NCI-H2171 treated with DMSO at 0.1 percent for 48 hours (cell line): ENCODE measurements around the gene ZBTB7C.
A peak's percentile ranks its signal among the peaks of the same experiment; 100 is the strongest.

ENCODE experiments used
- DNase-seq: peaks from one replicate; lab custom pipeline; 2025; lab: John Stamatoyannopoulos, UW

ZBTB7C gene

DNA sequence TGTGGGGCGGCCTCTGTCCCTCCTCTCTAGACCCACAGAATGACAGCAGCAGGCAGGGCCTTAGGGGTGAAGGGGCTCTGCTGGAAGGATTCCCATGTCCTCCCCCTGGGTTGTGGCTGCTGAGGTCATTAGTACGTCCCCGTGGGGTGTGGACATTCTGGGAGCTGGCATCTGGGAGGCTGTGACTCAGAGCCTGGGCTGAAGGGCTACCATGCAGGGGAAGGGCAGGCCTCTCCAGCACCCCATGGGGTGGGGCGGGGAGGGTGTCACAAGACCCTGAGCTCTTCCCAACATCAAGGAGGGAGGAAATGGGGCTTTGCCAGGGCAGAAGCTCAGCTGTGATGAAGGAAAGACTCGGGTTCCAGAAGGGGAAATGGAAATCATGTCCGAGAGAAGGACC is 373.0 kb downstream of the ZBTB7C start:
- DNase-seq = no peak

DNA sequence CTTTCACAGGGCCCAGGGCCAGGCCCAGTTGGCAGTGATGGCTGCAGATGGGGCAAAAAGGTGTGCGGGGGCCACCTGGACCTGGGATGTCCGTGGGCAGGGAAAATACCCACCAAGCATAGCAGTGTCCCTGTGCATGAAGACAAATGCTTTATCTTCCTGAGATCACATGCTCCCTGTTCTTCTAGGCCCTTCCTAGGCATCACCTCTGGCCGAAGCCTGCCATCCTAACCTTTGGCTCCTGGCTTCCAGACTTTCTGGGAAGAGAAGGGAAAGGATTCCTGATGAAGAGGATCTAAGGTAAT is 373.7 kb downstream of the ZBTB7C start:
- no peak for DNase-seq

DNA sequence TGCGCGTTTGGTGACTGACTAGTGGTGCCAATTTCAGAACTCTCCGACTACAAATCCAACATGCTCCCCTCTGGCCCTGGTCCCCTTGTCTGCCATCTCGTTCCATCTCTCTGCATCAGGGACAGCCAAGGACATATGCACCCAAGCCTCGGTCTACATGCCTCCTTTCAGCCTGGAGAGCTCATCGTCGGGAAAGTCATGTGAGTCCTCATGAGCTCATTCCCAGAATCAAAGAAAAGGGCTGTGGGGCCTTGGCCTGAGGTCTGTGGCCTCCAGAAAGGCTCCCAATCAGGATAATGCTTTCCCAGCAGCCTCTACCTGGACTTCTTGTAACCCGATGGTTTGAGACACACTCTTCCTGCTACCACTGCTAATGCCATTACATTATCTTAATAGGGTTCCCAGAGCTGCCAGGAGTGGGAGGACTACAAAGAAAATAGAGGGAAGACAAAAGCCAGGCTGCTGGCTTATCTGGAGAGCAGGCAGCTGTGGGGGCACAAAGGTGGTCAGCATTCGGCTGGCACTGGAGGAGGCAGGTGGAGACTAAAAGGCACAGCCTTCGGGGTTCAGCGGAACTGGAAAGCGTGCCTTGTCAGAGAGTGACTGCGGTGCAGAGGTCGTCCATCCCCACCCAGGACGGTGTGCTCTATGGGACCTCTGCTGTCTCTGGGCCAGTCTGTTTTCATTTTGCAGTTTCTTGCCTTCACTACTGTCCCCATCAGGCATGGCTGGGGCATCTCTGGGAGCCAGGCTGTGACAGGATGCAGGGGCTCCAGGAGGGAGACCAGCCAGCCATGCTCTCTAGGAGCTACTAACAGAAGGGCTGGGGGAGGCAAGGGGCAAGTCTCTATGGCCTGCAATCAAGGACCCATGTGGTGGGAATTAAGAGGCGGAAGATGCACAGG is 374.3 kb downstream of the ZBTB7C start:
- DNase-seq = no peak

DNA sequence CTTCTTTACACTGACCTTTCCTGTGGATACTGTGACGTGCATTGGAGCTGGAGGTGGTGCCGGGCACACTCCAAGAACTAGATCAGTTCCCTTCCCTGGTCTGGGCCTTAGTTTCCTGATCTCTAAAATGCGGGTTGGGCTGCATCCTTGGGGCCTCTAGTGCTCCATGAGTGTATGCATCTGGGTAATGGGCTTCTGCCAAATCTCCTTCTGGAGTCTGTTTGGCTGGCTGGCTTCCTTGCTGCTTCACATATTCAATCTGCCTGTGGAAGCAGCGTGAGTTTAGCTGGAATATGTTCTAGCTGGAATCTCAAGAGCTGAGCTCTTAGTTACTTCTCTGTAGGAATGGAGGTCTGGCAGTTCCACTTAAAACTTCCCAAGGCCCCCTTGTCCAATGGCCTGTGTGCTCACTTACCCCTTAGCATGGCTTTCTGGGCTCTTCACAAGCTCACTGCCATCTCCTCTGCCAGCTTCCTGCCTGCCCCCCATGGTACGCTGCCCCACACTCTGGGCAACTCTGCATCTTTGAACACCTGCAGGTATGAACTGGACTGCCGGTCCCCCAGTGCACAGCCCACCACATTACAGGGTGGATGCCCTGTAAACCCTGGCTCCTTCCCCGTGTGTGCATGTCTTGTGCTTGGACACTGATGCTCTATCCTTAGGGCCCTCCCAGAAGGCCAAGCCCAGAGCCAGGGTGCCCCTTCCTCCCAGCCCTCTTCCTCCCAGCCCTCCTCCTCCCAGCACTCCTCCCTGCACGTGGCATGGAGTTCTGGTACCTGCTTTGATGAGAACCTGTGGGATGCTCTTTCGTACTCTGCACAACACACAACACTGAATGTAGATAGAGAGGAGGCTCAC is 375.2 kb downstream of the ZBTB7C start:
- DNase-seq = no peak

DNA sequence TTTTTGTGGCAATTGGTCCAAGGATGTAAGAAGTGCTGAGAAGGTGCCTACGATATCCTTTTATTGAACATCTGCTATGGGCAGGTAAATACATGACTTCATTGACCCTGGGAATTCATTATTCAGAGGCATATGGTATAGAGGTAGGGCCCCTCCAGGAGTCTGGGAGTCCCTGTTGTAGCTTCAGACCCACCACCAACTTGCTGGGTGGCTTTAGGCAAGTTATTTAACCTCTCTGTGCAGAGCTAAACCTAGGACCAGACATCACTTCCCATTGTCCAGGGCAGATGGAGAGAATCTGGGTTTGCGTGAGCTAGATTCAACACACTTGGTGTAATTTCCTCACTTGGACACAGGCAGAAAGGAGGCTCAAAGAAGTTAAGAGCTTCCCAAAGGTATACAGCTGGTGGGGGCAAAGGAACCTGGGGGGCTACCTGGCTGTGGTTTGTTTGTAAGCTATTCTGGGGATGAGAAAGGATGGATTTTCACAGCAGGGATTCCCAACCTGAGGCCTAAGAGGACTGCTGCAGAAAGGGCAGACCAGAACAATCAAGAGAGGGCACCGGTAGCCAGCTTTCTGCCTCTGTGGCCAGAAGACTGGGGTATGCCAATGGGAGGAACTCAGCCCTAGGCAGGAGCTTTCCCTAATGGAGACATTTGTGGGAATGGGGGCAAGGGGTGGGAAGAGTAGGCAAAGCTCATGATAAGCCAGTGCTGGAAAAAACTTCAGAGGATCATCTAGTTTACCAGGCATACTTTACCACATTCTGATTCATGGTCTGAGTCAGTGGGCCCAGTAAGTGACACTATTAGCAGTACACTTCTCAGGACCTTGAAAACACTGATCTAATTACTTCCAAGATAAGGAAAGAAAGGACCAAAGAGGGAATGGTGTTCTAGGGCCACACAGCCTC is 376.1 kb downstream of the ZBTB7C start:
- no peak for DNase-seq

DNA sequence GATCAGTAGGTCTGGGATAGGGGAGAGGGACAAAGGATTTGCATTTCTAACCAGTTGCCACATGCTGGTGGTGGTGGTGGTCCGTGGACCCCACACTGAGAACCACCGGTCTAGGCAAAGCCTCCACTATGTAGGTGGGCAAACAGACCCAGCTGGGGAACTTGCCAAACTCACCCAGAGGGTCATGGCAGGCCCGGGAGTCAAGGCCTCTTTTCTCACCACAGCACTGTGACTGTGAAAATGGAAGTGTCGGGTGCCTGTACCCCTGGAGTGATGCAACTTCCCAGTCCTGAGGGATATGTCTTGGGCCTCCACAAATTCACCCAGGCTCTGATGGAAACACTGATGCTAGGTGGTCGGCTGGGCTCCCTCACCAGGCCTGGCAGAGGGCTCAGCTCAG is 377.5 kb downstream of the ZBTB7C start:
- no peak for DNase-seq

DNA sequence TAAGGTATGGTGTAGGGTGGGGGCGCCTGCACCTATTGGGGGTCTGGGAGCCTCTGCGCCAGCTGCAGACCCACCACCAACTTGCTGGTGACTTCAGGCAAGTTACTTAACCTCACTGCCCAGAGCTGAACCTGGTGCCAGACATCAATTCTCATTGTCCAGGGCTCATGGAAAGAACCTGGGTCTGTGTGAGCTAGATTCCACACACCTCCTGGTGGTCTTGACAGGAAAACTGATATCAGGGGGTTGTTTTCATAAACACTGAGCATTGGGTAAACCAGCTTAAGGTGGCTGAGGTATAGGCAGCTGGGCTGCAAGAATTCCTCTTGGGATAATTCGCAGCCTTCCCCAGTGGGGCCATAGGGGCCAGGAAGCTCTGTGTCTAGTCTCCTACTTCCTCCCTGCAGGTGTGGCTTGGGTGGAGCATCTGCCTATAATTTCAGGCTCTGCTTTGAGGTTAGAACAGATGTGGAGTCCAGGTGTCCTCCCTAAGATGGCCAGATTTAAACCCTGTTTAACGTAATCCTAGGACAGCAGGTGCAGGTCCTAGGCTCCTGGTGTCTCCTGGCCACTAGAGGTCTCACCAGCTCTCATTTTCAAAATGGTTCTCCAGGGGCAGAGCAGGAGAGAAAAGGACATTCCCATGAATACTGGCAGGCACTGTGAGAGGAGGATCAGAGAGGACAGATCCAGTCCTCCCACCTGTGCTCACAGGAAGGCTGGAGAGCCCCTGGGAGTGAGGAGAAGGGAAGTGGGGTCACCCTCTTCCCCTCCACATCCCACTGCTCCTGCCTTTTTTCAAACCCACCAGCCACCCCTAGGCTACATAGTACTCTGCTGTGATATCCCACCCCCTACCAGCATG is 378.3 kb downstream of the ZBTB7C start:
- peak; percentile 80 for DNase-seq

DNA sequence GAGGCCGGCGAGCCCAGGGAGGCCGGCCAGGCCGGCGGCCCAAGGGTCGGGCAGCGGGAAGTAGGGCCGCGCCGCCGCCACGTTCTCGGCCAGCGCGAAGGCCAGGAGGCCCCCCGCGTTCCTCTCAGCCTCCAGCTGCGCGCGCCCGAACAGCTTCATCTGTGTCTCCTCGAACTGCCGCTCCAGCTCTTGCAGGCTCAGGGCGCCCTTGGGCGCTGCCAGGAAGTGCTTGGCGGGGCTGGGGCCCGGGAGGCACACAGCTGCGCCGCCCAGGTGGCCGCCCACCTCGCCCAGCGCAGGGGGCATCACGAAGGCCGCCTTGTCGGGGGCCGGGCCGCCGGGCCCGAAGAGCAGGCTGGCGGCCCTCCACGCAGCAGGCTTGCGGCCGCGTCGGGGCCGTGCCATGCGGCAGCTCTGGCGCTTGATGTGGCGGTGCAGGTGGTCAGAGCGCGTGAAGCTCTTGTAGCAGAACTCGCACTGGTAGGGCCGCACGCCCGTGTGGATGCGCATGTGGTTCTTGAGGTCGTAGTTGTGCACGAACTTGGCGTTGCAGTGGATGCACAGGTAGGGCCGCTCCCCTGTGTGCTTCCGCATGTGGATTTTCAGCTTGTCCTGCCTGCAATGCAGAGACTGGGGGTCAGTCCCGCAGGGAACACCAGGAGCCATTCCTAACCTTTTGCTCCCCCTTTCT is 379.7 kb downstream of the ZBTB7C start:
- no peak for DNase-seq

DNA sequence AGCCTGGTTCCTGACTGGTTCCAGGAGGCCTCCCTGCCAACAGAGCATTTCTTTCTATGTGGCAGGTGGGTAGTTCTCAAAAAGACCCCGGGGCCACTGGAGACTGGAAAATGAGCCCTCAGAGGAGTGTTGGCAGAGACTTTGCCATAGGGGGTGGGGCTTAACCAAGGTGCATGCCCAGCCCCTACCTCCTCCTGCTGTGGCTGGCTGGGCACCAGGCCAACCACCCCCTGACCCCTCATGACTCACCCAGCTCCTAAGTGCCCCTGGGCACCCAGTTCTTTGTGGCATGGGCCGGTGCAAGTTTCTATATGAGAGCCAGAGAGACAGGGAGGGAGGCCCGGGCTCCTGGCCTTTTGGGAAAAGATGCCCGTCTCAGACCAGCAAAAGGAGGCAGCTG is 380.5 kb downstream of the ZBTB7C start:
- no peak for DNase-seq

DNA sequence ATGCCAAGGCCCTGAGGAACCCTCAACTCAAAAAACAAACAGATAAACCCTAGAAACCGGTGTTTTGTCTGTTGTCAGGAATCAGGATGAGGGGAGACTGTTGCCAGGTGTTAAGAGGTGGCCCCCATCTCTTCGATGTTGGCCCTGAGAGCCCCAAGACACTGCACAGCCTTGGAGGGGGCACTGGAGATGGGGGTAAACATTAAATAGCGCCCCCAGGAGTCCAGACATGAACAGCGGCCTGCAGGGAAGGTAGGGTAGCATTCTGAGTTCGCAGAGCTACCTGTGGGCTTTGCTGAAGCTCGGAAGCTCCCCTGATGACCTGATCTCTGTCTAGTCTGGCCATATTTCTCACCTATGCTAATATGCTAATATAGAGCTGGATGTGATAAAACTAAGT is 381.1 kb downstream of the ZBTB7C start:
- DNase-seq = no peak

DNA sequence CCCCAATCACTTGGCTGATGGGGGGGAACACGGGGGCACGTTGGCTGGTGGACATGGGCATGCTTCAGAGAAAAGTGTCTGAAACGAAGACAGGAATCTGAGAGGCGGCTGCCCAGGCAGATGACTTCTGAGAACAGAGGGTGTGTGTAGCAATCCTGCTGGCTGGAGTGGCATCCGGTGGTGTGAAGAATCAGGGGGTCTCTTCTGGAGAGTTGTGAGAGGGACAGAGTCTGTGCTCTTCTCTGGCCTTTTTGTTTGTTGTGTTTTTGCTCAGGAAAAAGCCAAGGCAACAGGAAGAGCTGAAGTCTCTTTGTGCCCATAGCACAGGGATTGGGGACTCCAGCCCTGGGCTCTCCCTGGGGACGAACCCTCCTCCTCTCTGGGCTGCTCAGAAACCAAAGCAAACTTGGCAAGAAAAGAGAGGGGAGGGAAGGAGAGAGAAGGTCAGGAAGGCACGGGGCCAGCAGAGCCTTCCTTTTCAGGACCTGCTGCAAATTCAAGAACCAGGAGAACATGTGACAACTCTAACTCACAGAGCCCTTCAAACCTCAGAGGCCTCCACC is 381.7 kb downstream of the ZBTB7C start:
- DNase-seq = no peak

DNA sequence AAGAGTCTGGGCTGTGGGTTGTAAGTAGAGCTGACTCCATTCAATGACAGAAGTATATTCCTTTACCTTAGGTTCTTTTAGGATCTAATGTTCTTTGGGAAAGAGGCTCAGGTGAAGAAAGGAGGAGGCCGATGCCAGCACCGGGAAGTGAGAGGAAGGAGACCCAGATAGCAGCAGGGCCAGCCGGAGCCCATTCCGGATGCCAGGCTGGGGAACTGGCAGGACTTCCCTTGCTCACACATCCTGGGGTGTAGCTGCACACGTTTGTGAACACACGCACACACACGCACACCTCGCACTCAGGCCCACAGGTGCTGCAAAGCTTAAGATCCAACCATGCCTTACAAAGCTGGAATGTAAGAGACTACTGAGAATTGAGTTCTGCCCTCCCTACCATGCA is 383.0 kb downstream of the ZBTB7C start:
- DNase-seq = no peak

DNA sequence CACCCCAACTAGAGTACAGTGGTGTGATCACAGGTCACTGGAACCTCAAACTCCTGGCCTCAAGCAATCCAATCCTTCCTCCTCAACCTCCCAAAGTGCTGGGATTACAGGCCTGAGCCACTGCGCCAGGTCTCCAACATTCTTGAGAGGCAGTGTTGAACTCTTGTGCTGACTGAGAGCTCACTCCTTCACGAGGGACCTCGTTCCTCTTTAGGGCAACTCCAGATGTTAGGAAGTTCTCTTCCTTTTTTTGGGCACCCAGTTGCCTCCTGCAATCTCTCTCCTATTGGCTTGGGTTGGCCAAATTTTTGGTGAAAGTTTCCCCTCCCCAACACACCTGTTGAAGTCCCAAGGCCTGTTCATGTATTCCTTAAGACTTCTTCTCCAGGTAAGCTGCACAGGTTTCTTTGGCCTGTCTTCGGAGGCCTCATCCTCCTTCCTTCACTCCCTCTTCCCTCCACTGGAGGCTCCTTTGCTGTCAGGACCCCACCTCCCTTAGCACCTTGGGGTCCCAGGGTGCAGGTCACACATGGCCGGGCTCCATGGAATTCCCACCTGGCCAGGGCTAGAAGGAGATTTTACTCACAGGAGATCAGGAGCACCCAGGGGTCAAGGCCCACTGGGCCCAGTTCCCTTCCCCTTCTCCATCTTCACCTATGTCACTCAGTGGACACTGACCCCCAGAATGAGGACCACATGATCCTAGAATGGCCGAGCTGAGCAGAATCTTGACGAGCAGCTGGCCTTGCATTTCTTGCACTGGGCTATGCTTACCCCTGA is 384.1 kb downstream of the ZBTB7C start:
- DNase-seq = no peak

DNA sequence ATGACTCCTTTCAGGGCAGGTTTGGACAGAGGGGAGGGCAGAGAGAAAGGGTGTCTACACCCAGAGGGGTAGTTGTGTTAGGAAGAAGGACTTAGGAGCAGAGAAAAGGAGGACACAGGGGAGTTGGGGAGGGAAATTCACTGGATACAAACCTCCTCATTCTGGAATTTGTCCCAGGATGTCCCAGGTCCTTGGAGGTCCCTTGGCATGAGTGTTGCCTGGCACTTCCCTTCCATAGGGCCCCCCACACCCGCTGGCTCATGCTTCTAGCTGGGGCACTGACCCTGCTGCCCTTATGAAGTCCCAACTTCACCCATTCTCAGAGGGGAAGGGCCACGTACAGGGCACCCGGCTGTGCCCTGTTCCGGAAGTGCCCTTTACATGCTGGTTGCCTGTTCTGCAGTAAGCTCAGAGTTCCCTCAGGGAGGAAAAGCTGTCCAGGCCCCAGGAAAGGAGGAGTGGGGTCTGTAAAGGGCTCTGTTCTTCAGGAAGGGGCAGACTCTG is 385.1 kb downstream of the ZBTB7C start:
- DNase-seq = no peak

DNA sequence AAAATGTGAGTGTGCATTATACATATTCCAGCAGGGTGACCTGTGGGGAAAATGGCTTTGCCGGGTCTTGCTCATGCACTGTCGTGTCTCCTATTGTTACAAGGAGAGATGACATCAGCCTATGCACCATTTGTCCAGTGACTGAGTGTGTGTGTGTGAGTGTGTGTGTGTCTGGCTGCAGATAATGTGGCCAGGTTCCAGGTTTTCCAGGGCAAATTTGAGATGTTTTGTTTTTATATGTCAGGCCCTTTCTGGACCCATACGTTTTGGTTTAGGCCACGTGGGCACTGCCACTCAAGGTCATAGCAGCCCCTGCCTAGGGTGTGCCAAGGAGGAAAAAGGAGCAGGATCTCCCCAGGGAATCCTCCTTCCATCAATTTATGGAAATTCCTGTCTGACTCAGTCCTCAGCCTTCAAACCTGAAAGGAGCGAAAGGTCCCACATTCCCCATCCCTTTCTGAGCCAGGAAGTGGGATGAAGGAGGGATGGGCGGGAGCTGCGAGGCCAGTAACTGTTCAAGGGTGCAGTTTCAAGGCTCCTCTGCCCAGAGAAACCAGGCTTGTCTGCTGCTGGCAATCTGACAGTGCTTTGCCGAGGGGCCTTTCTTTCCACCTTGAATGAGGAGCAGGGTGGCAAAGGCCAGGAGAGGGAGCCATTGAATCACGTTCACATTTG is 385.7 kb downstream of the ZBTB7C start:
- DNase-seq = peak; percentile 78

DNA sequence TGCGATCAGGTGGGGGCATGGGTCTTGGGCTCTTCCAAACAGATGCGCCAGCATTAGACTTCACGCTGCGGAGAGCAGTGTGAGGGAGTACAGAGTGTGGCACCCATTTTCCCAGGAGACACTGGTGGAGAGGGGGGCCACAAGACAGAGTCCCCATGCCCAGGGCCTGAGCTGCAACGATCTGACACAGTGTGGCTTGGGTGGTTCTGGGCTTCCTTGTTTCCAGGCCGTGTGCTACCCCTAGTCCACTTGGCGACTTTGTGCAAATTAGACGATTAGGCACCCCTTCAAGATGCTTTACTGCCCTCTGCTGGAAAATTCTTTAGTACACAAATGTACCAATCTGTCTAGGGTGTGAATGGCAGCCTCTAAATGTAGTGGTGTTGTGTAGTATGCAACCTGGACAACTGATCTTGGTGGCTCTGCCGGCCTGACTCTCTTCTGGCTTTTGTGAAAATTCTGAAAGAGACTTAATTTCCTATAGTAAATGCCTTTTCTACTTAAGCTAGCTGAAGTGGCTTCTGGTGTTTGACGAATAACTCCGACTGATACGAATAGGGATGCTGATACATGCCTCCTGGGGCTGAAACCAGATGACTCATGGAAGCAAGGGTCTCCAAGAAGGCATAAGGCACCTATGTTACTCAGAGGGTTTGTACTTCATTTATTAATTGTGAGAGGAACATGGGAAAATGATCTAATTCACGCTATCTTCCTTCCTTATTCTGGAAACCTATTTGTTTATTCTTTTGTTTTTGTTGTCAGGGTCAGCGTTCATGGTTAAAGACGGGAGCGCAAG is 386.5 kb downstream of the ZBTB7C start:
- DNase-seq = peak; percentile 82

DNA sequence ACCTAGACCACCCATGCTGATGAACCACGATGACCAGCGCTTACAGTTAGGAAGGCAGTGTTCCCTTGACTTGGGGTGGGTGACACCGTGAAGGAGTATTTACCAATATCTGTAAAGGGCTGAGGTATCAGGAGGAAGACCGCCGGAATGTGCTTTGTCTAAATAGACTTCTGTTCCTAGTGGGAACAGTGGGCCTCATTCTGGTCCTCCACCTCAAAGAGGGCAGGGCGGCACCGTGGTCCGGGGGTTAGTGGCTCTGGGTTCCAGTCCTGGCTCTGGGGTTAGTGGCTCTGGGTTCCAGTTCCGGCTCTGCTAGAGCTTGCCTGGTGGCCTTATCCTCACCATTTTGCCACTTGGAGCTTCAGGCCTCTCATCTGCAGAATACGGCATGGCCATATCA is 387.2 kb downstream of the ZBTB7C start:
- DNase-seq = no peak
